ENCODE measurements around the gene MAP3K7. TPM values are rescaled to one million over a fixed set of nuclear protein-coding genes. Genes with fewer than 3 reads are reported as not detected.

MAP3K7 gene
- total and polyA plus RNA-seq, 2 of the 4 experiments (the other 2 are of a cell fraction): 26.5 to 29.9 TPM

- no peak overlapping the region for H2AFZ ChIP-seq (replicated peaks; ENCODE audit: low read length, poor library complexity)
- H3K9me3 ChIP-seq (ENCODE audit: control insufficient read depth, insufficient read depth, low read length): no peaks in the 10 kb centered on the region
- WGBS, 2 experiments (ENCODE audit: extremely low coverage in 2 of 2, insufficient read length in 1 of 2): no CpG with 5 or more reads among the region's 1 CpG
- no peak overlapping the region for H3K4me3 ChIP-seq (ENCODE audit: insufficient read depth, low read depth, low read length)
- no peaks in the 10 kb centered on the region for H3K4me1 ChIP-seq (ENCODE audit: control insufficient read depth, insufficient read depth, low read length)
- no peak overlapping the region for H3K4ac ChIP-seq (ENCODE audit: low read depth, low read length)
- dilution Hi-C loops (cut with HindIII; ENCODE audit: low sequenced_read_pairs, unreplicated experiment) (no loop called here), intact Hi-C loops (cut with micrococcal nuclease) (no loop called here), in situ Hi-C loops (cut with MboI; ENCODE audit: low sequenced_read_pairs) (no loop called here)
- no peak overlapping the region for H3K4me2 ChIP-seq (ENCODE audit: low read depth, low read length)
- H2BK20ac ChIP-seq (ENCODE audit: low read depth, low read length): no peak overlapping the region
- H3K14ac ChIP-seq (replicated peaks; ENCODE audit: low read depth, low read length): no peak overlapping the region
- no peak overlapping the region for H4K5ac ChIP-seq (ENCODE audit: low read depth, low read length)
- no peak overlapping the region for H2AK5ac ChIP-seq (ENCODE audit: low read depth, low read length)
- H4K8ac ChIP-seq (ENCODE audit: low read depth in 2 of 2, low read length in 2 of 2): no peak overlapping the region
- no peak overlapping the region for H4K91ac ChIP-seq (ENCODE audit: insufficient read depth, low read depth, low read length)
- TF ChIP-seq MXI1 (IDR thresholded peaks at IDR 0.05; ENCODE audit: borderline replicate concordance, low read depth, low read length) (no peak), CTCF (conservative IDR thresholded peaks at IDR 0.05; ENCODE audit: low read depth, low read length) (no peak), BHLHE40 (IDR thresholded peaks at IDR 0.05; ENCODE audit: low read depth, low read length) (no peak), NFE2L2 (IDR thresholded peaks at IDR 0.05; ENCODE audit: low read depth, low read length) (no peak), FOS (IDR thresholded peaks at IDR 0.05; ENCODE audit: low read depth, low read length) (no peak), ELK1 (IDR thresholded peaks at IDR 0.05; ENCODE audit: borderline replicate concordance, low read depth, low read length) (no peak), CHD1 (IDR thresholded peaks at IDR 0.05; ENCODE audit: low read depth, low read length) (no peak), RAD21 (IDR thresholded peaks at IDR 0.05; ENCODE audit: low read length) (no peak), RCOR1 (IDR thresholded peaks at IDR 0.05; ENCODE audit: insufficient replicate concordance, low read length) (no peak), SMC3 (IDR thresholded peaks at IDR 0.05; ENCODE audit: low read depth, low read length) (no peak), CEBPB (IDR thresholded peaks at IDR 0.05; ENCODE audit: low read depth, low read length) (no peak), RFX5 (IDR thresholded peaks at IDR 0.05; ENCODE audit: low read depth, low read length) (no peak), POLR2A (IDR thresholded peaks at IDR 0.05; ENCODE audit: low read depth, low read length) (no peak), MAFK (IDR thresholded peaks at IDR 0.05; ENCODE audit: low read depth, low read length) (no peak), USF2 (IDR thresholded peaks at IDR 0.05; ENCODE audit: low read depth, low read length) (no peak), MAZ (IDR thresholded peaks at IDR 0.05; ENCODE audit: borderline replicate concordance, low read depth, low read length) (no peak)
- H3K79me1 ChIP-seq (ENCODE audit: low read depth in 1 of 2, low read length in 2 of 2): no peaks in the 10 kb centered on the region
- no peak overlapping the region for H2AK9ac ChIP-seq (replicated peaks; ENCODE audit: low read depth, low read length, poor library complexity)
- BruUV-seq (replicated peaks): no TSS peak
- ChIA-PET CTCF (no interaction called here), POLR2A (ENCODE audit: unreplicated experiment) (no interaction called here)
- no peak overlapping the region for H3K27ac ChIP-seq (ENCODE audit: insufficient read depth, low read length)
- H3K18ac ChIP-seq (ENCODE audit: low read depth, low read length): no peak overlapping the region
- no peak overlapping the region for H3K9ac ChIP-seq (ENCODE audit: low read depth, low read length)
- no peaks in the 10 kb centered on the region for H3K9me1 ChIP-seq (ENCODE audit: insufficient read depth, low read length)
- no peak for DNase-seq
- peaks cover 6% of the 10 kb centered on the region for H3K27me3 ChIP-seq (ENCODE audit: control insufficient read depth, insufficient read depth, low read length)
- ATAC-seq (ENCODE audit: low read depth): no peak
- H3K56ac ChIP-seq (ENCODE audit: extremely low read depth, insufficient read depth, low read length): no peak overlapping the region
- H2BK120ac ChIP-seq (ENCODE audit: low read depth, low read length): no peak overlapping the region
- no peaks in the 10 kb centered on the region for H3K36me3 ChIP-seq (ENCODE audit: control insufficient read depth, insufficient read depth, low read length)
- no peak overlapping the region for H2BK15ac ChIP-seq (ENCODE audit: low read depth, low read length)
- H4K20me1 ChIP-seq (ENCODE audit: insufficient read depth, low read length): no peaks in the 10 kb centered on the region
- H2BK5ac ChIP-seq (ENCODE audit: low read depth, low read length, poor library complexity, severe bottlenecking): no peak overlapping the region
- no peak overlapping the region for H3K23ac ChIP-seq (ENCODE audit: low read depth, low read length)
Observed at GRCh38 chr6:90492369-90492768, 94.5 kb downstream of the MAP3K7 start.
